ENCODE results near the gene UQCRC2.

Gene UQCRC2

DNA sequence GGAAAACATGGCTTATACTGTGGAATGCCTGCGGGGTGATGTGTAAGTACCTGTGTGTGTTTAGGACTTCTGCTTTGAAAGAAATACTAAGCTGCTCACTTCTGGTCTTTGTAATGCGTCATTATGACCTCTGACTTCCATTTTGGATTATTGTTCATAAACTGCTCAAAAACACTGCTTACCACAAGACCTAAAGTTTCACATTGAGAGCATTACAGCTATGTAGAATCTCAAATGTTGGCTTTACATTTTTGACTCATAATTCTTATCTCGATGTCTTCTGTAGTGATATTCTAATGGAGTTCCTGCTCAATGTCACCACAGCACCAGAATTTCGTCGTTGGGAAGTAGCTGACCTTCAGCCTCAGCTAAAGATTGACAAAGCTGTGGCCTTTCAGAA is 9.3 kb downstream of the UQCRC2 start:
- no peak overlapping the region for H3K4me3 ChIP-seq (ENCODE audit: low read depth, low read length)
- DNase-seq (ENCODE audit: low read depth), result no peak
- TF ChIP-seq, protein P1, sequence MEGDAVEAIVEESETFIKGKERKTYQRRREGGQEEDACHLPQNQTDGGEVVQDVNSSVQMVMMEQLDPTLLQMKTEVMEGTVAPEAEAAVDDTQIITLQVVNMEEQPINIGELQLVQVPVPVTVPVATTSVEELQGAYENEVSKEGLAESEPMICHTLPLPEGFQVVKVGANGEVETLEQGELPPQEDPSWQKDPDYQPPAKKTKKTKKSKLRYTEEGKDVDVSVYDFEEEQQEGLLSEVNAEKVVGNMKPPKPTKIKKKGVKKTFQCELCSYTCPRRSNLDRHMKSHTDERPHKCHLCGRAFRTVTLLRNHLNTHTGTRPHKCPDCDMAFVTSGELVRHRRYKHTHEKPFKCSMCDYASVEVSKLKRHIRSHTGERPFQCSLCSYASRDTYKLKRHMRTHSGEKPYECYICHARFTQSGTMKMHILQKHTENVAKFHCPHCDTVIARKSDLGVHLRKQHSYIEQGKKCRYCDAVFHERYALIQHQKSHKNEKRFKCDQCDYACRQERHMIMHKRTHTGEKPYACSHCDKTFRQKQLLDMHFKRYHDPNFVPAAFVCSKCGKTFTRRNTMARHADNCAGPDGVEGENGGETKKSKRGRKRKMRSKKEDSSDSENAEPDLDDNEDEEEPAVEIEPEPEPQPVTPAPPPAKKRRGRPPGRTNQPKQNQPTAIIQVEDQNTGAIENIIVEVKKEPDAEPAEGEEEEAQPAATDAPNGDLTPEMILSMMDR (IDR thresholded peaks at IDR 0.05; ENCODE audit: control insufficient read depth, extremely low read depth, insufficient read depth), result no peak

GRCh38 chr16:21963887-21964286 is 10.7 kb downstream of the UQCRC2 start:
- TF ChIP-seq, protein P1 (IDR thresholded peaks at IDR 0.05; ENCODE audit: control insufficient read depth, extremely low read depth, insufficient read depth), result no peak
- no peak overlapping the region for H3K4me3 ChIP-seq (ENCODE audit: low read depth, low read length)
- no peak for DNase-seq (ENCODE audit: low read depth)

- TF ChIP-seq, protein P1 (IDR thresholded peaks at IDR 0.05; ENCODE audit: control insufficient read depth, extremely low read depth, insufficient read depth), result no peak
- H3K4me3 ChIP-seq (ENCODE audit: low read depth, low read length), result no peak overlapping the region
- no peak for DNase-seq (ENCODE audit: low read depth)
Observed at GRCh38 chr16:21964353-21964752, 11.2 kb downstream of the UQCRC2 start.

DNA sequence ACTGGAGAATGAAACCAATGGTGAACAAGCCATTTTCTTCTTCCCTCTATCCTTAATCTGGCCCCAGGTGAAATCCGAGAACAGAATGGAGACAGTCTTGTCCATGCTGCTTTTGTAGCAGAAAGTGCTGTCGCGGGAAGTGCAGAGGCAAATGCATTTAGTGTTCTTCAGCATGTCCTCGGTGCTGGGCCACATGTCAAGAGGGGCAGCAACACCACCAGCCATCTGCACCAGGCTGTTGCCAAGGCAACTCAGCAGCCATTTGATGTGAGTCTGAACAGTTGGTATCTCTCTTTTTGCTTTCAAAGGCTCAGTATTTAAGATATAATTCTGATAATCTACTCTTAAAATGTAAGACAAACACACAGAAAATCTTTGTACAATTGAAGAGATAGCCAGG is 18.7 kb downstream of the UQCRC2 start:
- no peak overlapping the region for H3K4me3 ChIP-seq (ENCODE audit: low read depth, low read length)
- TF ChIP-seq, protein P1 (IDR thresholded peaks at IDR 0.05; ENCODE audit: control insufficient read depth, extremely low read depth, insufficient read depth), result no peak
- DNase-seq (ENCODE audit: low read depth), result no peak

DNA sequence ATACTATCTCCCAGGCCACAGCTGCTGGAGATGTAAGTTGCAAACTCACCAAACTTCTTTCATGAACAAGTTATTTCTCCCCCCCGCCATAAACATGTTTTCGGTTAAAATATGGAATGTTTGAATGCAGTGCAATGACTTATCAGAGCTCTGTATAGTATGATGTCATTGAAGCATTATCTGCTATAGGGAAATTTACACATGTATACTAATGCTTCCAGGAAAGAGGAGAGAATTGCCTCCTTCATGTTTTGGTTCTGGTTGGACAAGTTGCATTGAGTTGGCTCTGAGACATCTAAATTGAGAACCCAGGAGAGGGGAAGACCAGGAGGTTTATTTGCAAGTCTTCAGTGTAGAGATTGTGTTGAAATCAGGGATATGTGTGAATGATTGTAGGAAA is 20.8 kb downstream of the UQCRC2 start:
- no peak for DNase-seq (ENCODE audit: low read depth)
- no peak overlapping the region for H3K4me3 ChIP-seq (ENCODE audit: low read depth, low read length)
- TF ChIP-seq, protein P1 (IDR thresholded peaks at IDR 0.05; ENCODE audit: control insufficient read depth, extremely low read depth, insufficient read depth), result no peak

DNA sequence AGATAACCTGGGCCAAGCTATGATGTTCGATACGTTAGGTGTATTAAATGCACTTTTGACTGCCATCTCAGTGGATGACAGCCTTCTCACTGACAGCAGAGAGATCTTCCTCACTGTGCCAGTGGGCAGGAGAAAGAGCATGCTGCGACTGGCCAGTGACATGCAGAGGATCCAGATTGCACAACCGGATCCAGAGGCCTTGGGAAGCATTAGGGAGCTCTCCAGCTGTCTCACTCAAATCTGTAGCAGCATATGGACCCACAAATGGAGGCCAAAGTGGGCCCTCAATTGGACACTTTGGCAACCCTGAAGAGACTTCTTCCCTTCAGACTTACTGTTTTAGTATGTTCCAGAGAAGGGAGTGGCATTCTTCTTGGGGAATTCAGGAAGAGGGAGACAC is 26.9 kb downstream of the UQCRC2 start:
- no peak for DNase-seq (ENCODE audit: low read depth)
- no peak overlapping the region for H3K4me3 ChIP-seq (ENCODE audit: low read depth, low read length)

DNA sequence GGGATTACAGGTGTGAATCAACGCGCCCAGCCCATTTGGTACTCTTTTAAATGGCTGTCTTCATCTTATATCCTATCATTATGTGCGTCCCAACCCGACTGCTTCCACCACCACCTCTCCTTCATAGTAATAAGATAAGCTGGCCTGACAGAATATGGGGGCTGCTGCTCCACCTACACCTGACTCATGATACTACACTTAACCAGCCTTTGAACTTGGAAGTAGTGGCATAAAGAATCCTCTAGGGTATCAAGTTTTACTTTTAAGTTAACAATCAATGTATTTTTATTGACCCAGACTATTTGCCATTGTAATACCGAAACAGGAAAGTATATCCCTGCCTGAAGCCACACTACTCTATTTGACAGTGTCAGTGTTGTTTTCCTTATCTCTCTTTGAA is 28.9 kb downstream of the UQCRC2 start:
- TF ChIP-seq, protein P1 (IDR thresholded peaks at IDR 0.05; ENCODE audit: control insufficient read depth, extremely low read depth, insufficient read depth), result no peak
- no peak for DNase-seq (ENCODE audit: low read depth)
- H3K4me3 ChIP-seq (ENCODE audit: low read depth, low read length), result no peak overlapping the region

More for the DNA sequence above, 26.9 kb downstream of the UQCRC2 start:
- TF ChIP-seq, protein P1 (IDR thresholded peaks at IDR 0.05; ENCODE audit: control insufficient read depth, extremely low read depth, insufficient read depth), result no peak

All from LNCaP clone FGC (cell line).